Omental fat pad (tissue), 4 donors: ENCODE results near the gene OR10K2. TPM values are rescaled to one million over a fixed set of nuclear protein-coding genes. Genes with fewer than 3 reads are reported as not detected.

Experiments used
- ATAC-seq: fragments of 150-250 bp; one replicate; pipeline ENCODE4 v1.9.1; 2016; ENCODE audit warnings: mild to moderate bottlenecking, moderate library complexity; ENCODE audit not compliant: low FRiP score
- DNase-seq: peaks from one replicate; pipeline ENCODE4 v3.0.0-alpha.2; 2019; ENCODE audit warnings: low spot score
- CTCF ChIP-seq, 3 donors: fragments of 450-650 bp; IDR thresholded peaks; one replicate each; pipeline ENCODE4 v1.5.1; 2016 to 2017; ENCODE audit warnings: antibody characterized with exemption in 3 of 3, mild to moderate bottlenecking in 3 of 3, moderate library complexity in 2 of 3
- total RNA-seq, 4 donors: library from RNA; depleted of rRNA; stranded (reverse); fragments of >200 nt; gene quantifications; one replicate each; pipeline ENCODE4 v1.1.0, GENCODE V29; 2016

Gene OR10K2, protein sequence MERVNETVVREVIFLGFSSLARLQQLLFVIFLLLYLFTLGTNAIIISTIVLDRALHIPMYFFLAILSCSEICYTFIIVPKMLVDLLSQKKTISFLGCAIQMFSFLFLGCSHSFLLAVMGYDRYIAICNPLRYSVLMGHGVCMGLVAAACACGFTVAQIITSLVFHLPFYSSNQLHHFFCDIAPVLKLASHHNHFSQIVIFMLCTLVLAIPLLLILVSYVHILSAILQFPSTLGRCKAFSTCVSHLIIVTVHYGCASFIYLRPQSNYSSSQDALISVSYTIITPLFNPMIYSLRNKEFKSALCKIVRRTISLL
- not detected for total RNA-seq

DNA sequence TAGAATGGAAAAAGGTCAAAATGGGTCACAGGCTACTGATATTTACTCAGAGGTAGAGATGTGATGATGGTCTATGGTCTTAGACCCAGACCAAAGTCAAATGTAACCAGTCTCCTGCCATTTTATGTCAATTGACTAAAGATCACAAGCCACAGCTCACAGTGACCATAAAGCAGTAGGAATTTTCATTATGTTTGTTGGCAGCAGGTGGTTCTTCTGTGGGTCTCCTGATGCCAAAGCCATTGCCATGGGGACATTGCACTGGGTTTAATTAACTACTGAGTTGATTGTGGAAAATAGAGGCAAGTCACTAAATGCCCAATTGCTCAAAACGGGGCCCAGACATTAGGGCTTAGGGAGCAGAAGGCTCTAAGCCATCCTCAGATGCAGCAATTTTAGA is at the start of gene OR10K2:
TSS of gene OR10K2 (minus strand) at position 101 of the 400 bp plus-strand sequence. CDS start 5,371 bp downstream, outside the sequence.
- no peak for ATAC-seq
- TF ChIP-seq CTCF (IDR thresholded peaks at IDR 0.05), result no peak
- DNase-seq, result no peak

- DNase-seq (no peak), ATAC-seq (no peak)
- TF ChIP-seq CTCF (IDR thresholded peaks at IDR 0.05), result no peak
Observed at GRCh38 chr1:158471920-158472319, 45.9 kb upstream of the OR10K2 start, which contains the start of gene OR10R2. Gene OR10R2, plus strand, starts transcription at chr1:158472220. Its CDS starts 106 bp downstream, at chr1:158472326.

GRCh38 chr1:158461534-158461933 is 35.5 kb upstream of the OR10K2 start, which contains the start of gene OR10K1:
Gene OR10K1, plus strand, starts transcription at chr1:158461834. Its CDS starts 3,728 bp downstream, at chr1:158465562.
- TF ChIP-seq CTCF (IDR thresholded peaks at IDR 0.05), result no peak
- ATAC-seq, result no peak
- DNase-seq, result no peak

DNA sequence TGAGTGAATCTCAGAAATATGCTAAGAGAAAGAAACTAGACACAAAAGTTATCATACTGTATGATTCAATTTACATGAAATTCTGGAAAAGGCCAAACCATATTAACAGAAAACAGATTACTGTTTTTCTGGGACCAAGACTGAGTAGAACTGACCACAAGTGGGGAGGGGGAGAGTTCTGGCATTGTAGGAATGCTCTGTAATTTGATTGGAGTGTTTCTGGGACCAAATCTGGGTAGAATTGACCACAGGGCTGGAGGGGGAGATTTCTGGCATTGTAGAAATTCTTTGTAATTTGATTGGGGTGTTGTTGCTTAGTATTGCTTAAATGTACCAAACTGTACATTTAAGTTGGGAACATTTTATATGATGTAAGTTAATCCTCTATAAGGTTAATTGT is 32.2 kb upstream of the OR10K2 start:
- TF ChIP-seq CTCF (IDR thresholded peaks at IDR 0.05), result no peak
- ATAC-seq (no peak), DNase-seq (no peak)

DNA sequence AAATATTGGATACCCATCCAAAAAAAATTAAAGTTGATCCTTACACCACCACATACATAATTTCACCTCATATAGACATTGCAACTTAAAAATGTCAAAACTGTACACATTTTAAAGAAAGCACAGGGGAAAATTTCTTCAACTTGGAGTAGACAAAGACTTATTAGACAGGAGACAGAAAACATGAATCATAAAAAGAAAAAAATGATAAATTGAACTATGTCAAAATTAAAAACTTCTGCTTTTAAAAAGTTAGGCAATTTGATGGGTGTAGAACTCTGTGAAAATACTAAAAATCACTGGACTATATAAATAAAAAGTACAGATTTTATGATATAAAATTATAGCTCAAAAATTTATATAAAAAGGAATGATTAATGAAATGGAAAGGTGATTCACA is 31.2 kb upstream of the OR10K2 start:
- no peak for TF ChIP-seq CTCF (IDR thresholded peaks at IDR 0.05)
- ATAC-seq (no peak), DNase-seq (no peak)

GRCh38 chr1:158454537-158454936 is 28.5 kb upstream of the OR10K2 start:
- no peak for TF ChIP-seq CTCF (IDR thresholded peaks at IDR 0.05)
- ATAC-seq (no peak), DNase-seq (no peak)

DNA sequence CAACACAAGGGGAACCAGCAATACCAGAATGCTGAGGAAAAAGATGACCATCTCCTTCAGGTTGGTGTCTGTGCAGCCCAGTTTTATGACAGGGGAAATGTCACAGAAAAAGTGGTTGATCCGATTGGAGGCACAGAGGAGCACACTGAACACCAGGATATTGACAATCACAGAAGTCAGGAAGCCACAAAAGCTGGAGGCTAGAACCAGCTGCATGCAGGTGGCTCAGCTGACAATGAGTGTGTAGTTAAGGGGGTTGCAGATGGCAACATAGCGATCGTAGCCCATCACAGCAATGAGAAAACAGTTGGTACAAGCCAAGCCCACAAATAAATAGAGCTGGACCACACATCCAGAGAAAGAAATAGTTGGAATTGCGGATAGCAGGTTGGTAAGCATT is 19.3 kb upstream of the OR10K2 start:
- no peak for TF ChIP-seq CTCF (IDR thresholded peaks at IDR 0.05)
- ATAC-seq (no peak), DNase-seq (no peak)
